ENCODE results near the gene KLF9. TPM values are rescaled to one million over a fixed set of nuclear protein-coding genes. Genes with fewer than 3 reads are reported as not detected.
A peak's percentile ranks its signal among the peaks of the same experiment; 100 is the strongest.

The KLF9 gene
- total RNA-seq, 2 experiments from 2014 or later: 132 to 135 TPM

DNA sequence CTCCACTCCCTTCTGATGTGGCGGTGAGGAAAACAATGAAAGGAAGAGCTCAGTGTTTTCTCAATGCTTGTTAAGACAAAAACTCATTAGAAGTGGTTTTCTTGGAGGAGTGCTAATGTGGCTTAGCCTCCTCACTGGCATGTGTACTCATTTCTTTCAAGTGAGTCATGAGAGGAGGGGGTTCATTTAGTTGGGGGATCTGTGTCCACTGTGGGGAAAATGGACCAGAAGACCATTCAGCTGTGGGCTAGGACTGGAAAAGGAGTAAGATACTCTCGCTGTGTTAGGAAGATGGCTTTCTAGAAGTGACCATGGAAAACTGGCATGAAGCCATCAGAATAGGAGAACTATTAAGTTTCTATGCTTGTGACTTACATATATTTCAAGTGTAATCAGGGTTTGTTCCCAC is 23.5 kb downstream of the KLF9 start:
- H3K27me3 ChIP-seq (ENCODE audit: control insufficient read depth in 1 of 2, insufficient read depth in 2 of 2, low read length in 2 of 2): no peaks in the 10 kb centered on the region
- no peak overlapping the region for H3K4me3 ChIP-seq (ENCODE audit: low read length)
- H3K4me1 Mint-ChIP-seq (ENCODE audit: low read depth): peaks cover 79% of the 10 kb centered on the region
- peaks cover 48% of the 10 kb centered on the region for H3K4me1 ChIP-seq (ENCODE audit: insufficient read depth, low read length)
- peaks cover 39% of the 10 kb centered on the region for H3K36me3 Mint-ChIP-seq (ENCODE audit: low read depth)
- ChIA-PET CTCF (interaction anchor here (1.0 kb wide), 1 partner anchor 11 kb away, joined by 4 read pairs; no protein-coding TSS in a partner anchor), POLR2A (interaction anchor here (1.0 to 2.9 kb wide), 6 partner anchors 8 to 50 kb away, joined by 3 to 28 read pairs (median 8); partner anchors contain the start of gene KLF9)
- no peaks in the 10 kb centered on the region for H3K27me3 Mint-ChIP-seq
- no peak overlapping the region for H3K27ac Mint-ChIP-seq
- H3K9me3 ChIP-seq (ENCODE audit: control insufficient read depth in 1 of 2, insufficient read depth in 1 of 2, low read length in 2 of 2): no peaks in the 10 kb centered on the region
- peaks cover 16% of the 10 kb centered on the region for H3K36me3 ChIP-seq (ENCODE audit: insufficient read depth, low read length)
- DNase-seq: no peak
- no peaks in the 10 kb centered on the region for H3K9me3 Mint-ChIP-seq
- TF ChIP-seq, protein P1, sequence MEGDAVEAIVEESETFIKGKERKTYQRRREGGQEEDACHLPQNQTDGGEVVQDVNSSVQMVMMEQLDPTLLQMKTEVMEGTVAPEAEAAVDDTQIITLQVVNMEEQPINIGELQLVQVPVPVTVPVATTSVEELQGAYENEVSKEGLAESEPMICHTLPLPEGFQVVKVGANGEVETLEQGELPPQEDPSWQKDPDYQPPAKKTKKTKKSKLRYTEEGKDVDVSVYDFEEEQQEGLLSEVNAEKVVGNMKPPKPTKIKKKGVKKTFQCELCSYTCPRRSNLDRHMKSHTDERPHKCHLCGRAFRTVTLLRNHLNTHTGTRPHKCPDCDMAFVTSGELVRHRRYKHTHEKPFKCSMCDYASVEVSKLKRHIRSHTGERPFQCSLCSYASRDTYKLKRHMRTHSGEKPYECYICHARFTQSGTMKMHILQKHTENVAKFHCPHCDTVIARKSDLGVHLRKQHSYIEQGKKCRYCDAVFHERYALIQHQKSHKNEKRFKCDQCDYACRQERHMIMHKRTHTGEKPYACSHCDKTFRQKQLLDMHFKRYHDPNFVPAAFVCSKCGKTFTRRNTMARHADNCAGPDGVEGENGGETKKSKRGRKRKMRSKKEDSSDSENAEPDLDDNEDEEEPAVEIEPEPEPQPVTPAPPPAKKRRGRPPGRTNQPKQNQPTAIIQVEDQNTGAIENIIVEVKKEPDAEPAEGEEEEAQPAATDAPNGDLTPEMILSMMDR (IDR thresholded peaks at IDR 0.05): no peak
- H3K4me3 Mint-ChIP-seq: peak overlapping the region; percentile 37
- intact Hi-C loops (cut with DNase I, micrococcal nuclease): no loop called here
- peak; percentile 43 for ATAC-seq (ENCODE audit: poor library complexity)
- no peak overlapping the region for H3K27ac ChIP-seq (ENCODE audit: low read depth in 1 of 2, low read length in 2 of 2)

- DNase-seq (no peak), ATAC-seq (ENCODE audit: poor library complexity) (peak; percentile 14)
- TF ChIP-seq, protein P1 (IDR thresholded peaks at IDR 0.05): no peak
- ChIA-PET CTCF (no interaction called here), POLR2A (interaction anchor here (0.6 to 2.9 kb wide), 4 partner anchors 9 to 30 kb away, joined by 3 to 28 read pairs (median 8); partner anchors contain the start of gene KLF9)
- peaks cover 45% of the 10 kb centered on the region for H3K4me1 ChIP-seq (ENCODE audit: insufficient read depth, low read length)
- H3K27me3 ChIP-seq (ENCODE audit: control insufficient read depth in 1 of 2, insufficient read depth in 2 of 2, low read length in 2 of 2): no peaks in the 10 kb centered on the region
- H3K27me3 Mint-ChIP-seq: no peaks in the 10 kb centered on the region
- H3K36me3 Mint-ChIP-seq (ENCODE audit: low read depth): peaks cover 49% of the 10 kb centered on the region
- H3K27ac ChIP-seq (ENCODE audit: low read depth in 1 of 2, low read length in 2 of 2): no peak overlapping the region
- no peaks in the 10 kb centered on the region for H3K9me3 ChIP-seq (ENCODE audit: control insufficient read depth in 1 of 2, insufficient read depth in 1 of 2, low read length in 2 of 2)
- H3K9me3 Mint-ChIP-seq: no peaks in the 10 kb centered on the region
- H3K4me1 Mint-ChIP-seq (ENCODE audit: low read depth): peaks cover 75% of the 10 kb centered on the region
- intact Hi-C loops (cut with DNase I, micrococcal nuclease): no loop called here
- H3K4me3 ChIP-seq (ENCODE audit: low read length): no peak overlapping the region
- peak overlapping the region; percentile 40 for H3K4me3 Mint-ChIP-seq
- peak overlapping the region; percentile 30 for H3K27ac Mint-ChIP-seq
- H3K36me3 ChIP-seq (ENCODE audit: insufficient read depth, low read length): peaks cover 20% of the 10 kb centered on the region
Observed at GRCh38 chr9:70389621-70390266, 24.7 kb downstream of the KLF9 start.

GRCh38 chr9:70389188-70389587 is 25.3 kb downstream of the KLF9 start:
- peaks cover 45% of the 10 kb centered on the region for H3K4me1 ChIP-seq (ENCODE audit: insufficient read depth, low read length)
- no peak overlapping the region for H3K27ac ChIP-seq (ENCODE audit: low read depth in 1 of 2, low read length in 2 of 2)
- POLR2A ChIA-PET: interaction anchor here (2.9 kb wide), 1 partner anchor 30 kb away, joined by 28 read pairs; no protein-coding TSS in a partner anchor

More at GRCh38 chr9:70389188-70389587, 25.3 kb downstream of the KLF9 start:
- Histone ChIP-seq H3K9me3 (ENCODE audit: control insufficient read depth in 1 of 2, insufficient read depth in 1 of 2, low read length in 2 of 2) (no peaks in the 10 kb centered on the region), H3K27me3 (ENCODE audit: control insufficient read depth in 1 of 2, insufficient read depth in 2 of 2, low read length in 2 of 2) (no peaks in the 10 kb centered on the region), H3K36me3 (ENCODE audit: insufficient read depth, low read length) (peaks cover 21% of the 10 kb centered on the region), H3K4me3 (ENCODE audit: low read length) (no peak overlapping the region)
- Mint-ChIP-seq H3K9me3 (no peaks in the 10 kb centered on the region), H3K4me3 (no peak overlapping the region), H3K27ac (peak overlapping the region; percentile 30), H3K4me1 (ENCODE audit: low read depth) (peaks cover 75% of the 10 kb centered on the region), H3K36me3 (ENCODE audit: low read depth) (peaks cover 55% of the 10 kb centered on the region), H3K27me3 (no peaks in the 10 kb centered on the region)
- no peak for ATAC-seq (ENCODE audit: poor library complexity)
- intact Hi-C loops (cut with DNase I, micrococcal nuclease): no loop called here
- CTCF ChIA-PET: no interaction called here
- TF ChIP-seq, protein P1 (IDR thresholded peaks at IDR 0.05): no peak
- DNase-seq: no peak
